Endodermal cell (in vitro differentiated cells): ENCODE results near the gene SEMA4G. TPM values are rescaled to one million over a fixed set of nuclear protein-coding genes. Genes with fewer than 3 reads are reported as not detected.

Experiments
- DNase-seq: peaks from one replicate; pipeline ENCODE4 v3.0.0-alpha.2; 2017
- H3K27ac ChIP-seq: 2 replicates; pipeline ENCODE4 v1.5.1; 2013; ENCODE audit warnings: mild to moderate bottlenecking, low read depth, low read length, moderate library complexity
- H3K27me3 ChIP-seq: 2 replicates; pipeline ENCODE4 v1.6.1; 2013; ENCODE audit warnings: mild to moderate bottlenecking, low read length, moderate library complexity; ENCODE audit not compliant: insufficient read depth, control insufficient read depth, poor library complexity, severe bottlenecking
- H3K36me3 ChIP-seq: 2 replicates; pipeline ENCODE4 v1.7.0; 2013; ENCODE audit warnings: mild to moderate bottlenecking, low read length, moderate library complexity; ENCODE audit not compliant: control insufficient read depth, insufficient read depth
- H3K4me1 ChIP-seq: one replicate; pipeline ENCODE4 v1.7.0; 2013; ENCODE audit warnings: low read length; ENCODE audit not compliant: control insufficient read depth, insufficient read depth
- H3K4me3 ChIP-seq: 2 replicates; pipeline ENCODE4 v1.5.1; 2013; ENCODE audit warnings: mild to moderate bottlenecking, low read length, moderate library complexity
- H3K9ac ChIP-seq: 2 replicates; pipeline ENCODE4 v1.6.1; 2013; ENCODE audit warnings: mild to moderate bottlenecking, low read length, moderate library complexity; ENCODE audit not compliant: poor library complexity, severe bottlenecking; ENCODE audit errors: extremely low read depth
- H3K9me3 ChIP-seq: 2 replicates; pipeline ENCODE4 v1.6.1; 2013; ENCODE audit warnings: mild to moderate bottlenecking, low read length, moderate library complexity; ENCODE audit not compliant: control insufficient read depth
- H3K27ac Mint-ChIP-seq: 2 replicates; pipeline ENCODE4 v1.8.0; 2020; ENCODE audit warnings: mixed read lengths
- H3K27me3 Mint-ChIP-seq: 2 replicates; pipeline ENCODE4 v1.8.0; 2021; ENCODE audit warnings: mild to moderate bottlenecking, mixed read lengths; ENCODE audit not compliant: insufficient read depth
- H3K36me3 Mint-ChIP-seq: 2 replicates; pipeline ENCODE4 v1.8.0; 2020; ENCODE audit warnings: low read depth, mixed read lengths
- H3K4me1 Mint-ChIP-seq: 2 replicates; pipeline ENCODE4 v1.8.0; 2020; ENCODE audit warnings: mixed read lengths
- H3K4me3 Mint-ChIP-seq: 2 replicates; pipeline ENCODE4 v1.8.0; 2020; ENCODE audit warnings: mild to moderate bottlenecking, moderate library complexity, mixed read lengths
- H3K9me3 Mint-ChIP-seq: 2 replicates; pipeline ENCODE4 v1.8.0; 2020; ENCODE audit warnings: mild to moderate bottlenecking, mixed read lengths
- CTCF ChIP-seq: fragments of 200-600 bp; sonication (generic); conservative IDR thresholded peaks from 2 replicates; pipeline ENCODE4 v1.5.0; 2021; ENCODE audit warnings: antibody characterized with exemption, mild to moderate bottlenecking
- WGBS, 2 experiments: methylation state at CpG; one replicate each; pipeline versions ENCODE4 v1.1.5 to v1.1.7; 2013; ENCODE audit warnings: missing lambda C conversion rate in 2 of 2, mixed read lengths in 1 of 2; ENCODE audit not compliant: insufficient coverage in 1 of 2, insufficient read length in 1 of 2; 5-methylcytosine and 5-hydroxymethylcytosine counted together
- total RNA-seq, 2 donors: library from RNA; stranded (reverse); fragmentation: NEBNext Ultra II Directional in 1 of 2; extraction: Animal tissue kit (Norgen Biotek cat#: 25700) in 1 of 2; gene quantifications; 2 replicates in 1 of 2; 3 replicates in 1 of 2; pipeline ENCODE4 v1.2.1, GENCODE V29; 2021

The SEMA4G gene
- total RNA-seq, 2 donors from 2014 or later, result 20.1 to 36.6 TPM

- Histone ChIP-seq H3K4me1 (no peaks in the 10 kb centered on the region), H3K36me3 (peaks cover 25% of the 10 kb centered on the region), H3K27me3 (no peaks in the 10 kb centered on the region), H3K27ac (no peak overlapping the region), H3K4me3 (no peak overlapping the region), H3K9me3 (no peaks in the 10 kb centered on the region), H3K9ac (no peak overlapping the region)
- no peak for TF ChIP-seq CTCF
- H3K4me1 Mint-ChIP-seq, result no peaks in the 10 kb centered on the region
- WGBS, 2 experiments, result 93 to 97% methylated on average over 10 of the region's 10 CpGs
- H3K27me3 Mint-ChIP-seq, result no peaks in the 10 kb centered on the region
- no peaks in the 10 kb centered on the region for H3K9me3 Mint-ChIP-seq
- H3K36me3 Mint-ChIP-seq, result peaks cover 46% of the 10 kb centered on the region
- no peak for DNase-seq
- H3K4me3 Mint-ChIP-seq, result no peak overlapping the region
- H3K27ac Mint-ChIP-seq, result no peak overlapping the region
These were observed 9.5 kb downstream of the SEMA4G start for GRCh38 chr10:100978901-100979195.

- no peak overlapping the region for H3K4me3 ChIP-seq
- H3K27ac ChIP-seq, result no peak overlapping the region
- no peak overlapping the region for H3K27ac Mint-ChIP-seq
- H3K27me3 Mint-ChIP-seq, result no peaks in the 10 kb centered on the region
- DNase-seq, result peak; percentile 24
- no peaks in the 10 kb centered on the region for H3K9me3 Mint-ChIP-seq
- no peak for TF ChIP-seq CTCF
- no peaks in the 10 kb centered on the region for H3K4me1 ChIP-seq
- no peaks in the 10 kb centered on the region for H3K9me3 ChIP-seq
- H3K27me3 ChIP-seq, result no peaks in the 10 kb centered on the region
- H3K4me3 Mint-ChIP-seq, result no peak overlapping the region
- no peaks in the 10 kb centered on the region for H3K4me1 Mint-ChIP-seq
- 95 to 100% methylated on average over 15 to 16 of the region's 16 CpGs for WGBS, 2 experiments
- H3K36me3 Mint-ChIP-seq, result peaks cover 46% of the 10 kb centered on the region
- no peak overlapping the region for H3K9ac ChIP-seq
- H3K36me3 ChIP-seq, result peaks cover 27% of the 10 kb centered on the region
These were observed 10.5 kb downstream of the SEMA4G start for GRCh38 chr10:100979791-100980272.

- Mint-ChIP-seq H3K9me3 (no peaks in the 10 kb centered on the region), H3K27me3 (no peaks in the 10 kb centered on the region), H3K4me3 (no peak overlapping the region), H3K27ac (no peak overlapping the region), H3K4me1 (no peaks in the 10 kb centered on the region), H3K36me3 (peaks cover 50% of the 10 kb centered on the region)
- Histone ChIP-seq H3K9me3 (no peaks in the 10 kb centered on the region), H3K4me1 (no peaks in the 10 kb centered on the region), H3K27me3 (no peaks in the 10 kb centered on the region), H3K9ac (no peak overlapping the region), H3K36me3 (peaks cover 32% of the 10 kb centered on the region), H3K27ac (no peak overlapping the region), H3K4me3 (no peak overlapping the region)
- WGBS, 2 experiments, result 97 to 100% methylated on average over 2 of the region's 2 CpGs
- no peak for TF ChIP-seq CTCF
- no peak for DNase-seq
These were observed 11.0 kb downstream of the SEMA4G start for GRCh38 chr10:100980311-100980710.
